SK-N-SH treated with all-trans-retinoic acid at 6 μM for 48 hours (cell line): ENCODE data around the gene RABL2A.
"Not testable (repeated sequence)": the region's sequence is repeated elsewhere in the genome, so short reads cannot be mapped to it uniquely, and the experiment has no call there.

ENCODE experiments used
- ARNTL ChIP-seq: fragments of 450-650 bp; formaldehyde crosslinking; IDR thresholded peaks from 2 replicates; pipeline ENCODE4 v1.5.0; 2020; ENCODE audit warnings: low read depth, mild to moderate bottlenecking, moderate library complexity, borderline replicate concordance
- OSR1 ChIP-seq: fragments of 250-450 bp; sonication (Bioruptor Pico); IDR thresholded peaks from 2 replicates; pipeline ENCODE4 v1.8.0; 2022; ENCODE audit warnings: moderate library complexity, mild to moderate bottlenecking, inconsistent platforms
- TOX ChIP-seq: fragments of 250-450 bp; sonication (Bioruptor Pico); IDR thresholded peaks from 2 replicates; pipeline ENCODE4 v1.8.0; 2021; ENCODE audit warnings: mild to moderate bottlenecking, moderate library complexity, borderline replicate concordance
- ZFP30 ChIP-seq: fragments of 450-650 bp; formaldehyde crosslinking; IDR thresholded peaks from 2 replicates; pipeline ENCODE4 v1.5.0; 2022; ENCODE audit warnings: mild to moderate bottlenecking, moderate library complexity
- TF ChIP-seq, protein P1 (sequence below): fragments of 250-450 bp; sonication (Bioruptor Pico); IDR thresholded peaks from 2 replicates; pipeline ENCODE4 v1.8.0; 2020; ENCODE audit warnings: mild to moderate bottlenecking, moderate library complexity, borderline replicate concordance
- TF ChIP-seq, protein P2 (sequence below): fragments of 250-450 bp; sonication (Bioruptor Pico); IDR thresholded peaks from 2 replicates; pipeline ENCODE4 v1.5.0; 2020; ENCODE audit warnings: mild to moderate bottlenecking, moderate library complexity

DNA sequence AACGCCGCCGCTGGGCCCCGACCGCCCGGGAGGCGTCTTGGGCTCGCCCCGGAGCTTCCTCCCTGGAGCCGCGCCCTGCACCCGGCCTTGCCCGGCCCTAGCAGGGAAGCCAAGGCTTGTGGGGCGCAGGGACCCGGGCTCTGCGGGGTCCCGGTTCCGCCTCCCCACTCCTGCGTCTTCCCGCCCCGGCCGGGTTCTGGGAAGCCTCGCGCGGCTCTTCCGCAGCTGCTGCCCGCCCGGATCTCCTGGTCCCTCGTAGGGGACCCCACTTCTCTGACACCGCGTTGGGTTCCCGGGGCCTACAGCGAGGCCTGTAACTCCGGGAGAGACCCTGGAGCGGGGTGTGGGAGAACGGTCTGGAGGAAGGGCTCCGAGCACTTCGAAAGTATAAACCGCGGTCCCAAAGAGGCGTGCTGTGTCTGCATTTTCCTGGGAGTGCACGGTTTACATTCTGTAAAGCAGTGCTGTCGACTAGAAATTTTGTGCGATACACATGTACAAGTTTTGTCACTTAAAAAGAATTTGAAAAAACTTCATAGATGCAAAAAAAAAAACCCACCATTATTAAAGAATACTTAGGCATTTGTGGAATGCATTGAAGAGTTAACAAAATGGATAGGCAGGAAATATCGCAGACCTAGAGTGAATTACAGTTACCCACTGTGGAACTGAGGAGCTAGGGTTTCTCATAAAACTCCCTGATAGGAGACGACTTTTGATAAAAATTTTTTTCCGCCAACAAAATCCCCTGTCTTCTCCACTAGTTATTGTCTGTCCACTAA is 42.6 kb upstream of the RABL2A start:
- not testable (repeated sequence) for TF ChIP-seq TOX; OSR1 (CRISPR knock-in tag); ARNTL (CRISPR knock-in tag); ZFP30 (CRISPR knock-in tag)
- TF ChIP-seq, protein P1, sequence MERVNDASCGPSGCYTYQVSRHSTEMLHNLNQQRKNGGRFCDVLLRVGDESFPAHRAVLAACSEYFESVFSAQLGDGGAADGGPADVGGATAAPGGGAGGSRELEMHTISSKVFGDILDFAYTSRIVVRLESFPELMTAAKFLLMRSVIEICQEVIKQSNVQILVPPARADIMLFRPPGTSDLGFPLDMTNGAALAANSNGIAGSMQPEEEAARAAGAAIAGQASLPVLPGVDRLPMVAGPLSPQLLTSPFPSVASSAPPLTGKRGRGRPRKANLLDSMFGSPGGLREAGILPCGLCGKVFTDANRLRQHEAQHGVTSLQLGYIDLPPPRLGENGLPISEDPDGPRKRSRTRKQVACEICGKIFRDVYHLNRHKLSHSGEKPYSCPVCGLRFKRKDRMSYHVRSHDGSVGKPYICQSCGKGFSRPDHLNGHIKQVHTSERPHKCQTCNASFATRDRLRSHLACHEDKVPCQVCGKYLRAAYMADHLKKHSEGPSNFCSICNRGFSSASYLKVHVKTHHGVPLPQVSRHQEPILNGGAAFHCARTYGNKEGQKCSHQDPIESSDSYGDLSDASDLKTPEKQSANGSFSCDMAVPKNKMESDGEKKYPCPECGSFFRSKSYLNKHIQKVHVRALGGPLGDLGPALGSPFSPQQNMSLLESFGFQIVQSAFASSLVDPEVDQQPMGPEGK (CRISPR knock-in tag): not testable (repeated sequence)
- TF ChIP-seq, protein P2, sequence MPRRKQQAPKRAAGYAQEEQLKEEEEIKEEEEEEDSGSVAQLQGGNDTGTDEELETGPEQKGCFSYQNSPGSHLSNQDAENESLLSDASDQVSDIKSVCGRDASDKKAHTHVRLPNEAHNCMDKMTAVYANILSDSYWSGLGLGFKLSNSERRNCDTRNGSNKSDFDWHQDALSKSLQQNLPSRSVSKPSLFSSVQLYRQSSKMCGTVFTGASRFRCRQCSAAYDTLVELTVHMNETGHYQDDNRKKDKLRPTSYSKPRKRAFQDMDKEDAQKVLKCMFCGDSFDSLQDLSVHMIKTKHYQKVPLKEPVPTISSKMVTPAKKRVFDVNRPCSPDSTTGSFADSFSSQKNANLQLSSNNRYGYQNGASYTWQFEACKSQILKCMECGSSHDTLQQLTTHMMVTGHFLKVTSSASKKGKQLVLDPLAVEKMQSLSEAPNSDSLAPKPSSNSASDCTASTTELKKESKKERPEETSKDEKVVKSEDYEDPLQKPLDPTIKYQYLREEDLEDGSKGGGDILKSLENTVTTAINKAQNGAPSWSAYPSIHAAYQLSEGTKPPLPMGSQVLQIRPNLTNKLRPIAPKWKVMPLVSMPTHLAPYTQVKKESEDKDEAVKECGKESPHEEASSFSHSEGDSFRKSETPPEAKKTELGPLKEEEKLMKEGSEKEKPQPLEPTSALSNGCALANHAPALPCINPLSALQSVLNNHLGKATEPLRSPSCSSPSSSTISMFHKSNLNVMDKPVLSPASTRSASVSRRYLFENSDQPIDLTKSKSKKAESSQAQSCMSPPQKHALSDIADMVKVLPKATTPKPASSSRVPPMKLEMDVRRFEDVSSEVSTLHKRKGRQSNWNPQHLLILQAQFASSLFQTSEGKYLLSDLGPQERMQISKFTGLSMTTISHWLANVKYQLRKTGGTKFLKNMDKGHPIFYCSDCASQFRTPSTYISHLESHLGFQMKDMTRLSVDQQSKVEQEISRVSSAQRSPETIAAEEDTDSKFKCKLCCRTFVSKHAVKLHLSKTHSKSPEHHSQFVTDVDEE (CRISPR knock-in tag): not testable (repeated sequence)
